ENCODE results near the gene GNB4. TPM values are rescaled to one million over a fixed set of nuclear protein-coding genes. Genes with fewer than 3 reads are reported as not detected.

GNB4 gene
- total RNA-seq, 1 experiment from 2014 or later: 6.3 TPM

DNA sequence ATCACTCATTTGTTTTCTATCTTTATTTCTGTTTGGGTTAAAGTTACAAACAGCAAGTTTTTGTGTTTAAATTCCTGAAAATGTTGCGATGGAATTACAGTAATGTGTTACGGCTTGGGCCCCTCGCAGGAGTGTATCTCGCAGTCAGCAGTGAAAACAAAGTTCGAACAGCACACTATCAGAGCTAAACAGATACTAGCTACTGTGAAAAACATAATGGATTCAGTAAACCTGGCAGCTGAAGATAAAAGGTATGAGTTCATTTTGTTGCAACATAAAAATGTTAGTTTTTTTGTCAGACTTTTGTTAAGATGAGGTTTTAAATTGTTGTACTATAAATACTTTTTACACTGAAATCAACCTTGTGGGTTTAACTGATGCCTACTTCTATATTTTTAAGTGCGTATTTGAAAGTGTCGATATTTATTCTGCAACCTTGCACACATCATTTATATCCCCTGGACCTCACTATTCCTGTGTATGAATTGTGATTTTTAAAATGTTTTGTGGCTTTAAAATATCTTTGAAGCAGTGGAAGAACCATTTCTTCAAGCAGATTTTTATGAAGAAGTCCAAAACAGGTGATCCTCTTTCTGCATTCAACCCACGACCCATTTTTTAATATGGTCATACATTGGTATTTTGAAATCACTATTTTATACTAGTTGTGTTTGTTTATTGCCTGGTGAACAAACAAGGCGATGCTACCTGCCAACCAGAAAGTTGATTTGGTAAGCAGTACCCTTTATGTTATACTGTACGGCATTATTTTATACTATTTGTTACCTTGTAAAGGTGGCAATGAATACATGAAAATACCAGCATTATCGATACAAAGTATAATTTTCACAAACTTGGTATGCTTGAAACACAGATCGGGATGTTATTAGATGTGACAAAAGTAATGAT is 75.9 kb downstream of the GNB4 start:
- DNase-seq: no peak
- POLR2A ChIA-PET (ENCODE audit: unreplicated experiment): no interaction called here
- Histone ChIP-seq H3K9ac (ENCODE audit: low read length) (no peak overlapping the region), H3K9me3 (ENCODE audit: low read length) (no peaks in the 10 kb centered on the region), H4K20me1 (ENCODE audit: low read length) (no peaks in the 10 kb centered on the region), H3K4me1 (ENCODE audit: insufficient read depth, low read length) (no peaks in the 10 kb centered on the region), H3K4me3 (ENCODE audit: low read length) (no peak overlapping the region), H2AFZ (ENCODE audit: low read length) (no peak overlapping the region), H3F3A (ENCODE audit: low read length, unreplicated experiment) (no peaks in the 10 kb centered on the region), H3K27ac (ENCODE audit: low read length) (no peak overlapping the region), H3K27me3 (ENCODE audit: low read length) (no peaks in the 10 kb centered on the region), H3K9me2 (replicated peaks; ENCODE audit: low read length) (no peaks in the 10 kb centered on the region), H3K4me2 (ENCODE audit: low read length) (no peak overlapping the region), H3K36me3 (ENCODE audit: low read depth, low read length) (peaks cover 33% of the 10 kb centered on the region), H3K79me2 (ENCODE audit: low read length) (no peaks in the 10 kb centered on the region)
- ATAC-seq: no peak
- intact Hi-C loops (cut with micrococcal nuclease): no loop called here
- no TSS peak for BruUV-seq (replicated peaks)
- CTCF ChIA-PET: no interaction called here
- no peak for TF ChIP-seq EZH2phosphoT487 (IDR thresholded peaks at IDR 0.05; ENCODE audit: borderline replicate concordance, low read length)
- no peak for TF ChIP-seq EZH2 (IDR thresholded peaks at IDR 0.05; ENCODE audit: low read length, unreplicated experiment)
- TF ChIP-seq, protein P1, sequence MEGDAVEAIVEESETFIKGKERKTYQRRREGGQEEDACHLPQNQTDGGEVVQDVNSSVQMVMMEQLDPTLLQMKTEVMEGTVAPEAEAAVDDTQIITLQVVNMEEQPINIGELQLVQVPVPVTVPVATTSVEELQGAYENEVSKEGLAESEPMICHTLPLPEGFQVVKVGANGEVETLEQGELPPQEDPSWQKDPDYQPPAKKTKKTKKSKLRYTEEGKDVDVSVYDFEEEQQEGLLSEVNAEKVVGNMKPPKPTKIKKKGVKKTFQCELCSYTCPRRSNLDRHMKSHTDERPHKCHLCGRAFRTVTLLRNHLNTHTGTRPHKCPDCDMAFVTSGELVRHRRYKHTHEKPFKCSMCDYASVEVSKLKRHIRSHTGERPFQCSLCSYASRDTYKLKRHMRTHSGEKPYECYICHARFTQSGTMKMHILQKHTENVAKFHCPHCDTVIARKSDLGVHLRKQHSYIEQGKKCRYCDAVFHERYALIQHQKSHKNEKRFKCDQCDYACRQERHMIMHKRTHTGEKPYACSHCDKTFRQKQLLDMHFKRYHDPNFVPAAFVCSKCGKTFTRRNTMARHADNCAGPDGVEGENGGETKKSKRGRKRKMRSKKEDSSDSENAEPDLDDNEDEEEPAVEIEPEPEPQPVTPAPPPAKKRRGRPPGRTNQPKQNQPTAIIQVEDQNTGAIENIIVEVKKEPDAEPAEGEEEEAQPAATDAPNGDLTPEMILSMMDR (conservative IDR thresholded peaks at IDR 0.05; ENCODE audit: low read depth, low read length): no peak

DNA sequence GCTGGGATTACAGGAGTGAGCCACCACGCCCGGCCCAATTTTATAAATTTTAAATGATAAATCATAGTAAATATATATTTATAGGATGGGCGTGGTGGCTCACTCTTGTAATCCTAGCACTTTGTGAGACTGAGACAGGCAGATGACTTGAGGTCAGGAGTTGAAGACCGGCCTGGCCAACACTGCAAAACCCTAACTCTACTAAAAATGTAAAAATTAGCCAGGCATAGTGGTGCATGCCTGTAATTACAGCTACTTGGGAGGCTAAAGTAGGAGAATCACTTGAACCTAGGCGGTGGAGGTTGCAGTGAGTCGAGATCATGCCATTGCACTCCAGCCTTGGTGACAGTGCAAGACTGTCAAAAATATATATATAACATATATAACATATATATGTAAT is 77.3 kb downstream of the GNB4 start:
- Histone ChIP-seq H3K4me3 (ENCODE audit: low read length) (no peak overlapping the region), H3K4me2 (ENCODE audit: low read length) (no peak overlapping the region), H3K4me1 (ENCODE audit: insufficient read depth, low read length) (no peaks in the 10 kb centered on the region), H3K9me2 (replicated peaks; ENCODE audit: low read length) (no peaks in the 10 kb centered on the region), H4K20me1 (ENCODE audit: low read length) (no peaks in the 10 kb centered on the region), H3K9ac (ENCODE audit: low read length) (no peak overlapping the region), H3K27ac (ENCODE audit: low read length) (no peak overlapping the region), H3K27me3 (ENCODE audit: low read length) (no peaks in the 10 kb centered on the region), H3K36me3 (ENCODE audit: low read depth, low read length) (peaks cover 24% of the 10 kb centered on the region; the same call in 1 of the 2 replicates), H3K9me3 (ENCODE audit: low read length) (no peaks in the 10 kb centered on the region), H2AFZ (ENCODE audit: low read length) (no peak overlapping the region), H3F3A (ENCODE audit: low read length, unreplicated experiment) (no peaks in the 10 kb centered on the region), H3K79me2 (ENCODE audit: low read length) (no peaks in the 10 kb centered on the region)
- DNase-seq: peak; percentile 9
- no peak for ATAC-seq
- TF ChIP-seq, protein P1 (conservative IDR thresholded peaks at IDR 0.05; ENCODE audit: low read depth, low read length): no peak
- TF ChIP-seq EZH2phosphoT487 (IDR thresholded peaks at IDR 0.05; ENCODE audit: borderline replicate concordance, low read length): no peak
- no peak for TF ChIP-seq EZH2 (IDR thresholded peaks at IDR 0.05; ENCODE audit: low read length, unreplicated experiment)
- no TSS peak for BruUV-seq (replicated peaks)
- intact Hi-C loops (cut with micrococcal nuclease): no loop called here
- POLR2A ChIA-PET (ENCODE audit: unreplicated experiment): no interaction called here
- CTCF ChIA-PET: no interaction called here

DNA sequence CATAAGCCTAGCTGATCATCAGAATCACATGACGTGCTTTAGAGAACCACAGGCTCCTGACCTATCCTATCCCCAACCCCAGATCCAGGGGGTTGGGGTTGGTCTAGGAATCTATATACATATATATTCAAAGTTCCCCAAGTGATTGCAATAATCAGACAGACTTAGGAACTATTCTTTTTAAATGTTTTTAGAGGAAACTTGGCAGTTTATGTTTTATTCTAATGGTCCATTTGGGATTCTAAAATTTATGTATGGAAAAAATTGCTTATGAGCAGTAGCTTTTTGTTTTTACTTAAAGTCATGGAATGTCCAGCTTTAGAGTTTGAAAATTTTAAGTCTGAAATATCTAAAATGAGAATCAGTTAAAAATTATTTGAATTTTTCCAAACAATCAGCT is 81.6 kb downstream of the GNB4 start:
- no peak for DNase-seq
- ATAC-seq: no peak
- H3K27ac ChIP-seq (ENCODE audit: low read length): no peak overlapping the region
- ChIA-PET POLR2A (ENCODE audit: unreplicated experiment) (no interaction called here), CTCF (no interaction called here)
- H3K4me3 ChIP-seq (ENCODE audit: low read length): no peak overlapping the region
- no peaks in the 10 kb centered on the region for H3K79me2 ChIP-seq (ENCODE audit: low read length)
- BruUV-seq (replicated peaks): no TSS peak
- no peak overlapping the region for H3K9ac ChIP-seq (ENCODE audit: low read length)
- H3K9me3 ChIP-seq (ENCODE audit: low read length): no peaks in the 10 kb centered on the region
- H3F3A ChIP-seq (ENCODE audit: low read length, unreplicated experiment): no peaks in the 10 kb centered on the region
- no peaks in the 10 kb centered on the region for H3K27me3 ChIP-seq (ENCODE audit: low read length)
- H3K36me3 ChIP-seq (ENCODE audit: low read depth, low read length): peaks cover 11% of the 10 kb centered on the region; the same call in 1 of the 2 replicates
- no peaks in the 10 kb centered on the region for H3K9me2 ChIP-seq (replicated peaks; ENCODE audit: low read length)
- TF ChIP-seq, protein P1 (conservative IDR thresholded peaks at IDR 0.05; ENCODE audit: low read depth, low read length): no peak
- no peak for TF ChIP-seq EZH2phosphoT487 (IDR thresholded peaks at IDR 0.05; ENCODE audit: borderline replicate concordance, low read length)
- no peak for TF ChIP-seq EZH2 (IDR thresholded peaks at IDR 0.05; ENCODE audit: low read length, unreplicated experiment)
- H3K4me2 ChIP-seq (ENCODE audit: low read length): no peak overlapping the region
- no peaks in the 10 kb centered on the region for H4K20me1 ChIP-seq (ENCODE audit: low read length)
- intact Hi-C loops (cut with micrococcal nuclease): no loop called here
- H3K4me1 ChIP-seq (ENCODE audit: insufficient read depth, low read length): no peaks in the 10 kb centered on the region
- no peak overlapping the region for H2AFZ ChIP-seq (ENCODE audit: low read length)
